K562 (cell line): ENCODE data around the gene PITHD1. TPM values are rescaled to one million over a fixed set of nuclear protein-coding genes. Genes with fewer than 3 reads are reported as not detected.

Experiments
- ASH1L ChIP-seq: fragments of 450-650 bp; IDR thresholded peaks from 2 replicates; pipeline ENCODE4 v1.6.1; 2018; ENCODE audit warnings: borderline replicate concordance, mild to moderate bottlenecking, low read depth; ENCODE audit not compliant: partially characterized antibody
- BRD9 ChIP-seq: fragments of 450-650 bp; IDR thresholded peaks from 2 replicates; pipeline ENCODE4 v1.6.1; 2018; ENCODE audit warnings: low read depth; ENCODE audit not compliant: partially characterized antibody
- CREM ChIP-seq: IDR thresholded peaks from 2 replicates; pipeline ENCODE4 v1.6.1; 2014; ENCODE audit warnings: antibody characterized with exemption, low read depth
- E2F3 ChIP-seq: fragments of 250-450 bp; sonication (Bioruptor Pico); IDR thresholded peaks from 2 replicates; pipeline ENCODE4 v1.4.0; 2020; ENCODE audit warnings: mild to moderate bottlenecking
- E2F8 ChIP-seq: fragments of 450-650 bp; IDR thresholded peaks from 2 replicates; pipeline ENCODE4 v1.7.1; 2018; ENCODE audit warnings: mild to moderate bottlenecking, low read depth; ENCODE audit not compliant: partially characterized antibody
- ETV6 ChIP-seq, 3 experiments: fragments of 150-350 bp in 1 of 3; sonication (generic) in 1 of 3; formaldehyde crosslinking in 1 of 3; IDR thresholded peaks; 2 replicates each; pipeline versions ENCODE4 v1.6.1 to v1.8.0; 2014 to 2022; ENCODE audit warnings: borderline replicate concordance in 2 of 3, low read depth in 2 of 3, antibody characterized with exemption in 1 of 3, low read length in 1 of 3, mild to moderate bottlenecking in 1 of 3, missing genetic modification reagents in 1 of 3
- MAFF ChIP-seq: IDR thresholded peaks from 2 replicates; pipeline ENCODE4 v1.6.1; 2012; ENCODE audit warnings: low read length, improper control_type of control experiment
- NCOA1 ChIP-seq: fragments of 450-650 bp; IDR thresholded peaks from 2 replicates; pipeline ENCODE4 v1.6.1; 2016; ENCODE audit warnings: low read depth
- NFIC ChIP-seq: fragments of 450-650 bp; IDR thresholded peaks from 2 replicates; pipeline ENCODE4 v1.6.1; 2017; ENCODE audit warnings: mild to moderate bottlenecking, inconsistent platforms
- NRF1 ChIP-seq, 2 experiments: fragments of 450-650 bp; IDR thresholded peaks in 1 of 2; conservative IDR thresholded peaks in 1 of 2; 2 replicates each; pipeline ENCODE4 v1.6.1; 2014; ENCODE audit warnings: mild to moderate bottlenecking in 2 of 2
- PCBP1 ChIP-seq: fragments of 200-400 bp; formaldehyde crosslinking; IDR thresholded peaks from 2 replicates; pipeline ENCODE4 v1.6.1; 2018; ENCODE audit warnings: mild to moderate bottlenecking, low read depth, low read length; ENCODE audit not compliant: poor library complexity, severe bottlenecking
- PHF8 ChIP-seq: fragments of 200-600 bp; sonication (generic); IDR thresholded peaks from 2 replicates; pipeline ENCODE4 v1.6.1; 2012; ENCODE audit warnings: mixed run types, mild to moderate bottlenecking, inconsistent platforms, low read length, moderate library complexity, borderline replicate concordance
- RBBP5 ChIP-seq: fragments of 200-600 bp; sonication (generic); IDR thresholded peaks from 2 replicates; pipeline ENCODE4 v1.6.1; 2012; ENCODE audit warnings: borderline replicate concordance, mild to moderate bottlenecking, low read length, control low read depth, inconsistent platforms; ENCODE audit not compliant: insufficient read depth, poor library complexity, severe bottlenecking
- TAF1 ChIP-seq: IDR thresholded peaks from 2 replicates; pipeline ENCODE4 v1.6.1; 2011; ENCODE audit warnings: mild to moderate bottlenecking, low read length, moderate library complexity; ENCODE audit not compliant: insufficient read depth, control insufficient read depth, severe bottlenecking; ENCODE audit errors: extremely low read depth
- TRIM24 ChIP-seq, 2 experiments: fragments of 450-650 bp; IDR thresholded peaks; 2 replicates each; pipeline ENCODE4 v1.6.1; 2016
- USF2 ChIP-seq: sonication (generic); formaldehyde crosslinking; IDR thresholded peaks from 2 replicates; pipeline ENCODE4 v1.5.0; 2020; ENCODE audit warnings: missing genetic modification reagents
- ZBTB5 ChIP-seq: fragments of 450-650 bp; IDR thresholded peaks from 2 replicates; pipeline ENCODE4 v1.6.1; 2017; ENCODE audit warnings: antibody characterized with exemption
- ZNF143 ChIP-seq: sonication (generic); formaldehyde crosslinking; IDR thresholded peaks from 2 replicates; pipeline ENCODE4 v1.9.0; 2022; ENCODE audit warnings: mild to moderate bottlenecking, missing genetic modification reagents
- ZNF263 ChIP-seq: sonication (generic); formaldehyde crosslinking; IDR thresholded peaks from 2 replicates; pipeline ENCODE4 v1.8.0; 2022; ENCODE audit warnings: mild to moderate bottlenecking, missing genetic modification reagents, borderline replicate concordance
- ZNF436 ChIP-seq: fragments of 250-450, 450-650 bp; sonication (Bioruptor Pico); formaldehyde crosslinking; IDR thresholded peaks from 2 replicates; pipeline ENCODE4 v1.7.0; 2020; ENCODE audit warnings: mild to moderate bottlenecking
- ZNF707 ChIP-seq: fragments of 250-450 bp; sonication (Bioruptor Pico); conservative IDR thresholded peaks from 2 replicates; pipeline ENCODE4 v1.8.0; 2022; ENCODE audit warnings: inconsistent platforms, mild to moderate bottlenecking, moderate library complexity
- polyA plus RNA-seq, 8 experiments: library from polyadenylated mRNA; depleted of rRNA in 4 of 8; stranded (reverse) in 5 of 8; unstranded in 3 of 8; fragments of >200 nt; fragmentation: Nextera tagmentation in 2 of 8; fragmentation: Illumina TruSeq in 1 of 8; extraction: Ambion mirVana in 2 of 8; extraction: Trizol in 1 of 8; gene quantifications; 2 replicates each; pipeline versions ENCODE4 v1.2.1 to v1.2.3, GENCODE V29; 2011 to 2014; ENCODE audit warnings: inconsistent platforms in 1 of 8, missing spikeins in 1 of 8
- total RNA-seq, 7 experiments: library from RNA; depleted of rRNA in 6 of 7; stranded (reverse); fragments of >200 nt in 6 of 7; fragmentation: Illumina TruSeq in 2 of 7; extraction: Trizol in 2 of 7; gene quantifications; 2 replicates each; pipeline versions ENCODE4 v1.2.1 to v1.2.3, GENCODE V29; 2011 to 2021; ENCODE audit warnings: low replicate concordance in 1 of 7

Gene PITHD1
- total and polyA plus RNA-seq, 9 of the 15 experiments (the other 6 are each of a cell fraction or from before 2014, with no cell fraction given) = 46.5 to 175 (median 149) TPM

- peak; percentile 86 for TF ChIP-seq PCBP1
- TF ChIP-seq E2F8 = peak; percentile 98
- TF ChIP-seq NCOA1 = peak; percentile 87
- TF ChIP-seq ZBTB5 = no peak
- TF ChIP-seq RBBP5 = peak; percentile 75
- 0 out of 2 replicates have a peak, but pooled peaks have one; percentile 13 for TF ChIP-seq ZNF436
- no peak for TF ChIP-seq ZNF263 (CRISPR knock-in tag)
- no peak for TF ChIP-seq ZNF707 (CRISPR knock-in tag)
- TF ChIP-seq E2F3 (CRISPR knock-in tag) = peak; percentile 68
- peak; percentile 73 for TF ChIP-seq CREM
- 0 out of 2 replicates have a peak, but pooled peaks have one; percentile 41 for TF ChIP-seq ZNF143 (CRISPR knock-in tag)
- TF ChIP-seq MAFF = no peak
- peak; percentile 73 for TF ChIP-seq NFIC
- peak; percentile 57 for TF ChIP-seq BRD9
- peak; percentile 75 for TF ChIP-seq TAF1
- TF ChIP-seq PHF8 = peak; percentile 59; the same call in 1 of the 2 replicates
- peak in 1 of 2 experiments; percentile 80; a peak in 2 of 4 replicates for TF ChIP-seq TRIM24 (IDR thresholded peaks at IDR 0.05)
- peak; percentile 72 for TF ChIP-seq ASH1L
- TF ChIP-seq ETV6 (IDR thresholded peaks at IDR 0.05; ENCODE audit: borderline replicate concordance in 1 of 2, low read depth in 2 of 2, low read length in 1 of 2) = peak; percentile 91 to 92
- no peak for TF ChIP-seq ETV6 (CRISPR knock-in tag; IDR thresholded peaks at IDR 0.05; ENCODE audit: borderline replicate concordance)
- peak; percentile 82 to 85 for TF ChIP-seq NRF1 (conservative IDR thresholded peaks at IDR 0.05 in 1 of 2, IDR thresholded peaks at IDR 0.05 in 1 of 2)
- TF ChIP-seq USF2 (CRISPR knock-in tag) = no peak
Measured at GRCh38 chr1:23790696-23791515, 12.7 kb downstream of the PITHD1 start, which contains the start of gene LYPLA2 (continued).
